Stomach (tissue), 4 donors: ENCODE results near the gene CYSTM1.

Experiments
- CTCF ChIP-seq, 7 experiments: fragments of 450-650 bp in 4 of 7; fragments of 200-600 bp in 3 of 7; sonication (generic) in 3 of 7; IDR thresholded peaks; one replicate each; pipeline ENCODE4 v1.5.1; 2016 to 2019; ENCODE audit warnings: antibody characterized with exemption in 7 of 7, control low read depth in 2 of 7, mild to moderate bottlenecking in 1 of 7
- EP300 ChIP-seq: sonication (generic); formaldehyde crosslinking; IDR thresholded peaks from one replicate; pipeline ENCODE4 v1.6.1; 2017; ENCODE audit warnings: antibody characterized with exemption
- POLR2A ChIP-seq, 4 donors: fragments of 450-650 bp; IDR thresholded peaks; one replicate each; pipeline ENCODE4 v1.6.1; 2016; ENCODE audit warnings: antibody characterized with exemption in 4 of 4, control low read depth in 2 of 4, mild to moderate bottlenecking in 1 of 4, moderate library complexity in 1 of 4
- POLR2AphosphoS5 ChIP-seq, 3 donors: sonication (generic); formaldehyde crosslinking; IDR thresholded peaks; one replicate each; pipeline ENCODE4 v1.6.1; 2016; ENCODE audit warnings: antibody characterized with exemption in 3 of 3

GRCh38 chr5:140221697-140222223, 46.8 kb downstream of the CYSTM1 start:
- TF ChIP-seq CTCF (IDR thresholded peaks at IDR 0.05) (no peak), POLR2A (IDR thresholded peaks at IDR 0.05) (no peak), POLR2AphosphoS5 (IDR thresholded peaks at IDR 0.05) (no peak), EP300 (no peak)
